ENCODE data around the gene MGMT. TPM values are rescaled to one million over a fixed set of nuclear protein-coding genes. Genes with fewer than 3 reads are reported as not detected.

Gene MGMT
- polyA plus RNA-seq, 3 donors, result 9.5 to 23.5 (median 17.5) TPM

- peaks cover 0 to 3% (median 0%) of the 10 kb centered on the region in 3 donors for H3K27me3 Mint-ChIP-seq (ENCODE audit: low read depth in 3 of 3)
Observed at GRCh38 chr10:129725890-129726631, 259.0 kb downstream of the MGMT start.

GRCh38 chr10:129727071-129727470, 260.0 kb downstream of the MGMT start:
- peaks cover 9 to 28% of the 10 kb centered on the region in 2 donors for H3K9me3 ChIP-seq (replicated peaks in 1 of 2; ENCODE audit: control insufficient read depth in 1 of 2, insufficient read depth in 1 of 2, low read length in 2 of 2)
- no peak overlapping the region for H3K4me2 ChIP-seq (replicated peaks; ENCODE audit: extremely low read depth, low read length, poor library complexity, severe bottlenecking)
- Mint-ChIP-seq H3K4me1 (no peaks in the 10 kb centered on the region), H3K36me3 (peaks cover 0 to 5% of the 10 kb centered on the region in 2 donors), H3K4me3 (no peak overlapping the region), H3K9me3 (peaks cover 8 to 28% (median 14%) of the 10 kb centered on the region in 7 donors), H3K27me3 (ENCODE audit: low read depth in 3 of 3) (peaks cover 0 to 3% (median 0%) of the 10 kb centered on the region in 3 donors), H3K27ac (no peak overlapping the region)
- H3K79me2 ChIP-seq (ENCODE audit: insufficient read depth, low read length), result no peaks in the 10 kb centered on the region
- no peaks in the 10 kb centered on the region for H3K36me3 ChIP-seq (replicated peaks in 1 of 2; ENCODE audit: control insufficient read depth in 1 of 2, insufficient read depth in 2 of 2, low read length in 2 of 2)
- H3K27me3 ChIP-seq (ENCODE audit: control insufficient read depth in 2 of 2, insufficient read depth in 2 of 2, low read length in 2 of 2), result no peaks in the 10 kb centered on the region
- H3K4me1 ChIP-seq (ENCODE audit: control insufficient read depth in 1 of 2, insufficient read depth in 2 of 2, low read length in 2 of 2), result no peaks in the 10 kb centered on the region
- TF ChIP-seq CTCF (IDR thresholded peaks at IDR 0.05), result no peak
- no peak for DNase-seq
- no peak overlapping the region for H3K9ac ChIP-seq (ENCODE audit: insufficient read depth, low read length, poor library complexity, severe bottlenecking)
- 98% methylated on average over 5 of the region's 6 CpGs for WGBS (ENCODE audit: insufficient coverage)
- H4K20me1 ChIP-seq (ENCODE audit: insufficient read depth, low read length), result no peaks in the 10 kb centered on the region
- intact Hi-C loops (cut with micrococcal nuclease), result no loop called here
- no peak overlapping the region for H3K27ac ChIP-seq (ENCODE audit: low read depth in 1 of 2, low read length in 2 of 2)
- no peak overlapping the region for H2AFZ ChIP-seq (ENCODE audit: insufficient read depth, low read depth, low read length, poor library complexity, severe bottlenecking)
- no peak overlapping the region for H3K4me3 ChIP-seq (replicated peaks in 1 of 3; ENCODE audit: low read depth in 2 of 3, low read length in 3 of 3)

More at GRCh38 chr10:129725890-129726631, 259.0 kb downstream of the MGMT start:
- H3K27me3 ChIP-seq (ENCODE audit: control insufficient read depth in 2 of 2, insufficient read depth in 2 of 2, low read length in 2 of 2), result no peaks in the 10 kb centered on the region
- Mint-ChIP-seq H3K36me3 (peaks cover under 1 to 5% of the 10 kb centered on the region in 2 donors), H3K4me1 (no peaks in the 10 kb centered on the region), H3K4me3 (no peak overlapping the region), H3K27ac (no peak overlapping the region), H3K9me3 (peaks cover 8 to 30% (median 16%) of the 10 kb centered on the region in 7 donors)
- 97% methylated on average over 7 of the region's 10 CpGs for WGBS (ENCODE audit: insufficient coverage)
- H3K9ac ChIP-seq (ENCODE audit: insufficient read depth, low read length, poor library complexity, severe bottlenecking), result no peak overlapping the region
- H2AFZ ChIP-seq (ENCODE audit: insufficient read depth, low read depth, low read length, poor library complexity, severe bottlenecking), result no peak overlapping the region
- no peaks in the 10 kb centered on the region for H3K79me2 ChIP-seq (ENCODE audit: insufficient read depth, low read length)
- H3K4me3 ChIP-seq (replicated peaks in 1 of 3; ENCODE audit: low read depth in 2 of 3, low read length in 3 of 3), result no peak overlapping the region
- no peak for DNase-seq
- TF ChIP-seq CTCF (IDR thresholded peaks at IDR 0.05), result no peak
- no peak overlapping the region for H3K27ac ChIP-seq (ENCODE audit: low read depth in 1 of 2, low read length in 2 of 2)
- intact Hi-C loops (cut with micrococcal nuclease), result no loop called here
- H3K4me2 ChIP-seq (replicated peaks; ENCODE audit: extremely low read depth, low read length, poor library complexity, severe bottlenecking), result no peak overlapping the region
- no peaks in the 10 kb centered on the region for H4K20me1 ChIP-seq (ENCODE audit: insufficient read depth, low read length)
- H3K9me3 ChIP-seq (replicated peaks in 1 of 2; ENCODE audit: control insufficient read depth in 1 of 2, insufficient read depth in 1 of 2, low read length in 2 of 2), result peaks cover 11 to 30% of the 10 kb centered on the region in 2 donors
- H3K36me3 ChIP-seq (replicated peaks in 1 of 2; ENCODE audit: control insufficient read depth in 1 of 2, insufficient read depth in 2 of 2, low read length in 2 of 2), result no peaks in the 10 kb centered on the region
- H3K4me1 ChIP-seq (ENCODE audit: control insufficient read depth in 1 of 2, insufficient read depth in 2 of 2, low read length in 2 of 2), result no peaks in the 10 kb centered on the region

Measured in CD14-positive monocyte (primary cell).